NCI-H82 treated with DMSO at 0.1 percent for 48 hours (cell line): ENCODE measurements around the gene USP49.

ENCODE experiments used
- DNase-seq: peaks from one replicate; lab custom pipeline; 2025; ENCODE audit not compliant: unreplicated experiment; lab: John Stamatoyannopoulos, UW

Gene USP49

DNA sequence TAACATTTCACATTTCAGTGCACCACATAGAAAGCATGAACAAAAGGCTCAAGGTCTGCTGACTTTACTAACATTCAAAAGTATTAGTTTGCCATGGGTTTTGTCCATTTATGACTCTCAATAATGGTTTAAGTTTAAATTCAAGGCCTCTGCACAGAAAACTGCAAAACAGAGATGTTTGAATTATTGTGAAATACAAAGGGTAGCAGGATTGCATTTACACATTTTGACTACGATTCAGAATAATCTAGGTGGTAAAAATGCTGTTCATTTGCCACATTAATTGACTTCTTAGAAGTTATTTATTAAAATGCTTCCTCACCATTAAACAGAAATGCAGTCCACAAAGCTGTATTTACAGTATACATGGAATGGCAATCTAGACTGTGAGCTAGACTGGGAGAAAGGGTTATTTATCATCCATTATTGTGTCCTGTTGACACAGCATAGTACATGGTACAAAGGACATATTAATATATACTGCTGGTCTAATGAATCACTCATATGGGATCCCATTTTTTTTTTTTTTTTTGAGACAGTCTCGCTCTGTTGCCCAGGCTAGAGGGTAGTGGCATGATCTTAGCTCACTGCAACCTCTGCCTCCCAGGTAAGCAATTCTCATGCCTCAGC lies 18.0 kb downstream of the USP49 start:
- no peak for DNase-seq

DNA sequence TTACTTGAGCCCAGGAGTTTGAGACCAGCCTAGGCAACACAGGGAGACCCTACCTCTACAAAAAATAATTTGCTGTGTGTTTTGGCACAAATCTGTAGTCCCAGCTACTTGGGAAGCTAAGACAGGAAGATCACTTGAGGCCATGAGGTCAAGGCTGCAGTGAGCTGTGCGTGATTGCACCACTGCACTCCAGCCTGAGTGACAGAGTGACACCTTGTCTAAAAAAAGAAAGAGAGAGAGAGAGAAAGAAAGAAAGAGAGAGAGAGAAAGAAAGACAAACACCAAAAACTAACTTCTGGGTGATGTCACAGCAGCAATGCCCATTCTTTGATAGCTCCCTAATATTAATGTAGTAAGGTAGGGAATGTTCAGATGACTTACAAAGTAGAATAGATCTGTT lies 20.4 kb downstream of the USP49 start:
- no peak for DNase-seq

DNA sequence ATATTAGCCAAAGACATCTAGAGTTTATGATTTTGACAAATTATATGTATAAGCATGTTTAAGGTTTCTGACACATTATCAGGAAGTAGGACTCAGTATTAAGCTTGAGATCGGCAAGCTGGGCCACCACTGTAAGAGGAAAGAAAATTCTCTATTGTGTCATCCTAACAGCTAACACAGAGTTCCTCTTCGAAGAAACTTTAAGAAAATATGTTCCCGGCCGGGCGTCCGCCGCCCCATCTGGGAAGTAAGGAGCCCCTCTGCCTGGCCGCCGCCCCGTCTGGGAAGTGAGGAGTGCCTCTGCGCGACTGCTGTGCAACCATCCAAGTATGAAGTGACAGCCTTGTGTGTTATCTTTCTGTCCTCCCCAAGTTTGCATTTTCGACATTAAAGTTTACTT lies 23.0 kb downstream of the USP49 start:
- no peak for DNase-seq

DNA sequence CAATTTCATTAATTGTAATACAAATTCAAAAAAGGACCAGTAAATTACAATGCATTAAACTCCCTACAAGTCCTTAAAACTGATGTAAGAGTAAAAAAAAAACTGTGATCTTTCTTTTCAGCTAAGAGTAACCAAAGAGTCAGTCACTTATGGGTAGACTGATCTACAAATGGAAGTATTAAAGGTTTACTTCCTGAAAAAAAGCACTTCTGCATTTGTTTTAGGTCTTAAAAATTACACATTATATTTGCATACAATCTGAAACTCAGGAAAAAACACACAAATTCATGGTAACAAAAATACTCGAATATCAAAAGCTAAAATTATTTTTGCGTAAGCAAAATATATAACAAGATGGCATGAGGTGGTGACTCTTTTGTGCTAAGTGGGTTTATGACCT lies 23.5 kb downstream of the USP49 start:
- DNase-seq: no peak

DNA sequence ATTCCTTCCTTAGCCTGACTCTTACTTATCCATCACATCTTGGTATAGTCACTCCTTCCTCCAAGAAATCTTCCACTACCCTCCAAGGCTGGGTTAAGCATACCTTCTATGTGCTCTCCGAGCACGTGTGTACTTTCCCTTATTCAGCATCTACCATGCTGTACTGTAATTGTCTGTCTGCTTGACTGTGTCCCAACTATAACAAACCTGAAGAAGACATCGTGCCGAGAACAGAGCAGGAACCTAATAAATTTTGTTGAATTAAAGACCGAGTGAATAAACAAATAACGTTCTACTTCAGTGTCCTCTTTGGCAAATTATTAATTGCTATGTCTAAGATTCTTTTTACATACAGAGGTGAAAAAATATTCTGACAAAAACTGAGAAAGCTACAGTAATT lies 35.8 kb downstream of the USP49 start:
- DNase-seq: no peak

DNA sequence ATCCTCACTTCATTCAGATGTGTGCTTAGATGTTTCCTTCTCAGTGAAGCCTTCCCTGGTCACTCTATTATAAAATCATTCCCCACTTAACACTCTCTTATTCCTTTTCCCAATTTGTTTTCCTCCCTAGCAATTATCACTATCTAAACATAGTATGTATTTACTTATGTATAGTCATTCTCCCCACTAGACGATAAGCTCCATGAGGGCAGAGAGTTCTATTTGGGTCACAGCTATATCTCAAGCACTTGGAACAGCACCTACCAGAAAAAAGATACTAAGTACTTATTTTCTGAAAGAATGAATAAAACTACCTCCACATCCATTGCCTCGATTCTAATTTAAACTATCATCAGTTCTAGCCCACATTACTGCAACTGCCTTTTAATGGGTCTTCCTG lies 36.5 kb downstream of the USP49 start:
- DNase-seq: no peak

DNA sequence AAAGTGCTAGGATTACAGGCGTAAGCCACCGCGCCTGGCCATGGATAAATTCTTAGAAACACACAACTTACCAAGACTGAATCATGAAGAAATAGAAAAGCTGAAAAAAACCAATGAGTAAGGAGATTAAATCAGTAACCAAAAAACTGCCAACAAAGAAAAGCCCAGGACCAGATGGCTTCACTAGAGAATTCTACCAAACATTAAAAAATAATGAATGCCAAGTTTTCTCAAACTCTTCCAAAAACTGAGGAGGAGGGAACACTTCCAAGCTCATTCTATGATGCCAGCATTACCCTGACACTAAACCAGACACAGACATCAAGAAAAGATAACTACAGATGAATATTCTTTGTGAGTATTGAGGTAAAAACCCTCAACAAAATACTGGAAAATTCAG lies 44.3 kb downstream of the USP49 start:
- DNase-seq: no peak

DNA sequence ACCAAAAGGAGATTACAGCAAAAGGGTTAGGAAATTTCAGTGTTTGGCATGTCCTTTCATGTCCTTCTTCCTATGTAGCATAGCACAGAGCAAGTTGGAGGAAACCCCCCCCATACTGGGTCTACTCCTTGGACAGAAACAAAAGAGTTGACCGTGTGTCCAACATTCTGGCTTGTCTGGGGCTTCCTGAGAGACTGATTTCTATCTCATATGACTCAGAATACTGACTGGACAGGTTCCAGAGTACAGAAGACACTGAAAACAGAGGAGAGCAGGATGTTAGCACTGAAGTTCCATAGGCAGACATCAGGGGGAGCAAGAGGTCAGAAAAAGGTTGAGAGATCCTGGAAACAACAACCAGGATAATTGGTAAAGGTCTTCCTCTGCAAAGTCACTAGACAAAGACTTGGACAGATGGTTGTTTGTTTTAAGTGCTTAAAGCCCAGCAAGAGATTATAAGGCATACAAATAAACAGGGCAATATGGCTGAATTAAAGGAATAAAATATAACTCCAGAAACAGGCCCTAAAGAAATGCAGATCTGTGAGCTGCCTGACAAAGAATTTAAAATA lies 48.4 kb downstream of the USP49 start:
- DNase-seq: peak; percentile 95

DNA sequence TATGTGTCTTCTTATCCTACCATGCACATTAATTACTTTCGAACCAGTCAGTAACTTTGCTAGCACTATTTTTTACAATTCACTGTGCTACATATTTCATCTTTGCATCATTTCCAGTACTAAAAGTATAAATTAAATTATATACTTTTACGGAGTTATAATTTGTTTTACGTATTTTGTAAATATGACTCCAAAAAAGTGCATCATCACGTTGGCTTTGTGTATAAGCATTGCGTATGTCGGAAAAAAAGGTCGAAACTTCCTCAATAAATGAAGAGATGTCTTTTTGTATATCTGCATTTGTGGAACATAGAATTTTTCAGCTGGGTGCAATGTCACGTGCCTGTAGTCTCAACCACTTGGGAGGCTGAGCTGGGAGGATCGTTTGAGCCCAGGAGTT lies 52.0 kb downstream of the USP49 start:
- no peak for DNase-seq

DNA sequence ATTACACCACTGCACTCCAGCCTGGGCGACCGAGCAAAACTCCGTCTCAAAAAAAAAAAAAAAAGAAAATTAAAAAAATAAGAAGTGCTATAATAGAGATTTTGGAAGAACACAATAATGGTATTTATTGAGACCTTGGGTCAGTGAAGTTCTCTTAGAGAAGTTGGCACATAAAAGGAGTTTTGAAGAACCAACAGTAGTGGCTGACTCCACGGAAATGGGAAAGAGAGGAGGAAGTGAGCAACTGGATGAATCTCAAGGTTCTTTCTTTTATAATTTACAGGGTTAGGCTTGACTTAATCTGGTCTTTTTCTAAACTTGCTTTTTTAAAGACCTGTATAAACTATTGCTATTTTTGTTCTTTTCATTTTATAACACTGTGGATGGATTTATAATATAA lies 54.8 kb downstream of the USP49 start:
- no peak for DNase-seq

DNA sequence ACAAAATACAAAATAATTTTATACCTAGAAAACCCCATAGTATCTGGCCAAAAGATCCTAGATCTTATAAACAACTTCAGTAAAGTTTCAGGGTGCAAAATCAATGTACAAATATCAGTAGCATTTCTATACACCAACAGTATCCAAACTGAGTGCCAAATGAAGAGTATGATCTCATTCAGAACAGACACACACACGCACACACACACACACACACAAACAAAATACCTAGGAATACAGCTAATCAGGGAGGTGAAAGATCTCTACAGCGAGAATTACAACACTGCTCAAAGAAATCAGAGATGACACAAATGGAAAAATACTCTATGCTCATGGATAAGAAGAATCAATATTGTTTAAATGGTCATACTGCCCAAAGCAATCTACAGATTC lies 58.5 kb downstream of the USP49 start:
- no peak for DNase-seq

DNA sequence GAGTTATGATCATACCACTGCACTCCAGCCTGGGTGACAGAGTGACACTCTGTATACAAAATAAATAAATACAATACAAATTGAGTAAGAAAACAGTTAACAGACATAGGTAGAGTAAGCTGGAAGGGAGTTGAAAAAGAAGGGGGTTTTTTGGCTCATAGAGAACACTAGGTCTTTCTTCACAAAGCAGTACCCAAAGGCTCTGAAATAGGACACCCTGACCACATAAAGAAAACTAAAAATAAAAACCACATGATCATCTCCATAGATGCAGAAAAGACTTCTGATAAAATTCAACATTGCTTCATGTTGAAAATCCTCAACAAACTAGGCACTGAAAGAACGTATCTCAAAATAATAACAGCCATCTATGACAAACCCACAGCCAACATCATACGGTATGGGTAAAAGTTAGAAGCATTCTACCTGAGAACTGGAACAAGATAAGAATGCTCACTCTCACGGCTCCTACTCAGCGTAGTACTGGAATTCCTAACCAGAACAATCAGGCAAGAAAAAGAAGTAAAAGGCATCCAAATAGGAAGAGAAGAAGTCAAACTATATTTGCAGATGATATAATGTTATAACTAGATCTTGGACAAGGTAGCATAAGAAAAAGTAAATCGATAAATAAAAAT lies 59.0 kb downstream of the USP49 start:
- no peak for DNase-seq

DNA sequence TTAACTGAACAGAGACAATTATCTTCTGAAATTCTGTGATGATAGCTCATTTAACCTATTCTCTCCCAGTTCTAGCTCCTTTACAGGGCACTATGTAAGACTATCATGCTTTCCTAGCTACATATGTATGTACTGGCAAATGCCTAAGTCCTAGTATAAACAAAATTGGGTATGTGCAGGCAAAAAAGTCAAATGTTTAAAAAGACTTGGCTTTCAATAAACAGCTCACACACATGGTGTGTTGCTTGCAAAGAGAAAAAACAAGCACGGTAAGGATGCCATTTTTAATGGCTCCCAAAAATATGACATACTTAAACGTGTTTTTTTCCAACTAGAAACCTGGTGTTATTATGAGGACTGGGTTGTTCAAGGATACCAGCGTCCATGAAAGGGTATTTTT lies 62.9 kb downstream of the USP49 start:
- no peak for DNase-seq

DNA sequence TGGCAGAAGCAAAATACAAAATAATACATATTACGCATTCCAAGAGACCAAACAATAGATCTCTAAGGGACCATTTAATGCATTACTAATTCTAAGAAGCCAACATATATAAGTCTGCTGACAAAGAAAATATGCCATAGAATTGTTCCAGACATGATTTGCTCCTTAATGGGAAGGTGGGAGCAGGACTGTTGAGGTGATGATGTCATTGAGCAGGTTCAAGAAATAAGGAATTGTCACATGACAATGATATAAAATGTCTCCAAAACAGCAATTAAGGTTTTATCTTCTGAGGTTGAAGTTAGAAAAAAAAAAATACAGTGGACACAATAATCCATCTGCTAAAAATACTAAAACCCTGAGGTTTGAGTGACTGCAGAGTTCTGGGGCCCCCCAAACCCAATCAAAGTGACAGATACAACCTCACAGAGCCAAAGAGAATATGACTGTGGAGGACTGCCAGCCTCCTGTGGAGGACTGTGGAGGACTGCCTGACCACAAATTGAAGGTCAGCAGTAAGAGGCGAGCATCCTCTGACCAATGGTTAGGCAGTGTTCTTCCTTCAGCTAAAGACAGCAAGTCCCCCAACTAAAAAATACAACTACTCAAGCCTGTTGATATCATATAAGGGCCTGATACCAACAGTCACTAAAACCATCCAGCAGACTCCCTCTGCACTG lies 68.7 kb downstream of the USP49 start:
- DNase-seq: no peak

DNA sequence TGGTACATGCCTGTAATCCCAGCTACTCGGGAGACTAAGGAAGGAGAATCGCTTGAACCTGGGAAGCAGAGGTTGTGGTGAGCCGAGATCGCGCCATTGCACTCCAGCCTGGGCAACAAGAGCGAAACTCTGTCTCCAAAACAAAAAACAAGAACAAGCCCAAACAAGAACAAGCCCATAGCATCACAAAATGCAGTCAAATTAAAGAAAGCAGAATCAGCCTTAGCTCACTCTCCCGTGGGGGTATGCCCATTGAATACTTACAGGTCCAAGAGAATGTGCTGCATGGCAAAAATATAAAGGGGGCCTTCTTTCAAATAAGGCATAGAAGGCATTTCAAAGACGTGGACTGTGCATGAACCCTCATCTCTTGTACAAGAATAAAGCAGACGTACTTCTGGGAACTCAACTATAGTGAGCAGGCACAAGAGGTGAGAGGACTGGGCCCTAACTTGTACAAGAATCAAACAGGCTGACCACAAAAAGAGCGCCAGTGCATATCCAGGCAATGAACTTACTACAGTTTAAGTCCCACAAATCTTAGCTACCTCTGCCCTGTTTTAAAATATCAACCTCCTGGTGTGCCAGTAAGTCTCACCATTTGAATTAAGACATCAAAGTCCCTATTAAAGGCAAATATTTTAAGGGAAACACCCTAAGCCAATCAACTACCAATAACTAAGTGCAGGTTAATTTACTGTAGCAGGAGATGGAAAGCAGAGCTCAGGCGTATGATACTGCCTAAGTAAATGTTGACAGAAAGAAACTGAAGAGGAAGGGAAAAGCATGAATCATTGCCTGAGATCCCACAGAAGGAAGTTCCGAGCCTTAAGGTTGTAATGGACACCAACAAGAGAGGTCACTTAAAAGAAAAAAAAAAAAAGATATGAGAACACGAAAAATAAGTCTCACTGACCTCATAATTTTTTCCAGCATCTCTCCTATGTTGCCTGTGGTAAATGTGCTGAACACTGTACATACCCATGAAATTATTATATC lies 70.3 kb downstream of the USP49 start:
- DNase-seq: no peak

DNA sequence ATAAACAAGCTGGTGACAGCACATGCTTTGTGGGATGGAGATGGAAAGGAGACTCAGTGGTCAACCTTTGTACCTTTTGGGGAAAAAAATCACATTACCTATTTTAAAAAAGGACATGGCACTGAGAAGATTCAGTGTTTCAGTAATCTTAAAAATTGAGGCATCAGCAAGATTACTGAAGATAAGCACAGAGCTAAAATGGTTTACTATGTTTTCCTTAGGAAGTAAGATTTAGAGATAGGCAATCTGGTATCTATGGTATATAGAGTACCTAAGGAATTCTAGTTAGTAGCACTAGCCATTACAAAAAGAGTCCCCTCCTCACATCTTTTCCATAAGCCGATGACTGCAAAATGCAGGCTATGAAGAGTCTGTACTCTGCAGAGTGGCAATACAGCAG lies 72.0 kb downstream of the USP49 start:
- DNase-seq: no peak

DNA sequence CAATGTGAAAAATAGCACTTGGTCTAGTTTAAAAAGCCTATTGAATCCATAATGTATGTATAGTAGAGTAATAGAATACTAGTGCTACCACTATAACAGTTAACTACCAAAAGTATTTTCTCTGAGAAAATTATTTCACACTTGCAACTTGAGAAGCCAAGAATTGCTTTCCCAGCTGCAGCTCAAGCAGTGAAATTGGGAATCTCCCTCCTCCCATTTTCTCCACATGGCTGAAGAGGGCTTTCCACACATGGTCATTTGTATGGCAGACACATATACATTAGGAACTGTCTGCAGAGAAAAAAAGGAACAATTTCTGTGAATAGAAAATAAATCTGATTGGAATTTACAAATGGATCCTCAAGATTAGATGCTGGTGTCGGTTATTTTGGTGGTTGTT lies 73.2 kb downstream of the USP49 start:
- no peak for DNase-seq

DNA sequence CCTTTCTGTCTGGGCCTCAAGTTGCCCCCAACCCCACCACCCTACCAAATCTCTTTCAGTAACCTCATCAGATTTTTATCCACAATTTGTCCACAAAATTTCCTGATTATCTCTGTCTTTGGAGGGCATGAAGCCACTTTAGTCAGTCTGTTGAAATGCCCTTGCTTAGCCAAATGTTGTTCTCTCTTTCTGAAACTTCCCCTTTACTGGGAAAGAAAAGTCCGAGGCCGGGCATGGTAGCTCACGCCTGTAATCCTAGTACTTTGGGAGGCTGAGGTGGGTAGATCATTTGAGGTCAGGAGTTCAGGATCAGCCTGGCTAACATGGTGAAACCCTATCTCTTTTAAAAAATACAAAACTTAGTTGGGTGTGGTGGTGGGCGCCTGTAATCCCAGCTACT lies 73.9 kb downstream of the USP49 start:
- DNase-seq: no peak

DNA sequence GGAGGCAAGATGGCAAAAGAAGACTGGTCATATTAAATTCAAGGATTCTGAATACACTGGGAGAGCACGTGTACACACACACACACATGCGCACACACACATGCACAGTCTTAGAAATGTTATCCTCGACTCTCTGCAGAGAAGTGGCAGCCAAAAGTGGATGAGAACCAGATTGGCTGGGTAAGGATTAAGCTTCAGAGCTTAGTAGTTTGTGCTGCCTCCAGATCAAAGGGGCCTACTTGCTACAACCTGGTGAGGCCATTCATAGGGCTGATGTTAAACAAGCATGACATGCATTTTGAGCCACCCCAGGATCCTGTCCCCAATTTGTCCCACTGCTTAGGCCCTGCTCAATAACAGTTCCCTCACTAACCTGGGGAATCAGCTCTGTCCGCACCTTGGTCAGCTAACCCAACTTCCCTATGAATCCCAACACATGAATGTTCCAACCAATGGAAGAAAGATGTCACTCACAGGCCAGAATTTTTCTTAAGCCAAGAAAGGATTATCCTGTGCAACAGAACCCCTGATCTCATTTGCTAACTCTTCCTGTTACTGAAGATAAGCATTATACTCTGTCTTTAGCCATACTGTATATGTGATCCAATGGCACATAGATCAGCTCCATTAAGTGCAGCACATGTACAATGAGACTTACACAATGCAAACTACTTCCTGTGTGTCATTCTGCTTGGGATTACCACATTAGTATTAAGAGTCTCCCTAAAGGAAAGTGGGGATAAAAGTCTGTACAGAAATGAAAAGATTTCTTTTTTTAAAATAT lies 76.7 kb downstream of the USP49 start:
- DNase-seq: peak; percentile 98

DNA sequence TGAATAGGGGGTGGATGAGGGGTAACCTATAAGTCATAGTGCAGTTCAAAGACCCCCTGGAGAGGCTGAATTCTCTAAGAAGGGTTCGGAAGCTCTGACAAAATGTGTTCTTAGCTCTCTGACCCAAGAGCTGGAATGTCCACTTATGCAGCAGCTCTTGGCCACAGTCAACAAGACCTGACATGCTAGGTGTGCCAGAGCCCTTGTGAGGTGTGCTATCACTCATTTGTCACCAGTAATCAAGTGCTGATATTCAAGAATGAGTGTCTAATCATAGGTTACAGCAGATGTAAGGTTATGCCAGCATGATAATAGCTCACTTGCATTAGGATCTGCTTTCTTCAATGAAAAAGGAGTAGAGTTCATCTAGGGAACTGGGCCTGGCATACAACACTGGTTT lies 79.6 kb downstream of the USP49 start:
- DNase-seq: no peak
